ENCODE data around the gene DRAP1. TPM values are rescaled to one million over a fixed set of nuclear protein-coding genes. Genes with fewer than 3 reads are reported as not detected.

The DRAP1 gene
- total and polyA plus RNA-seq, 9 of the 15 experiments (the other 6 are each of a cell fraction or from before 2014, with no cell fraction given) = 9.6 to 200 (median 92.9) TPM

DNA sequence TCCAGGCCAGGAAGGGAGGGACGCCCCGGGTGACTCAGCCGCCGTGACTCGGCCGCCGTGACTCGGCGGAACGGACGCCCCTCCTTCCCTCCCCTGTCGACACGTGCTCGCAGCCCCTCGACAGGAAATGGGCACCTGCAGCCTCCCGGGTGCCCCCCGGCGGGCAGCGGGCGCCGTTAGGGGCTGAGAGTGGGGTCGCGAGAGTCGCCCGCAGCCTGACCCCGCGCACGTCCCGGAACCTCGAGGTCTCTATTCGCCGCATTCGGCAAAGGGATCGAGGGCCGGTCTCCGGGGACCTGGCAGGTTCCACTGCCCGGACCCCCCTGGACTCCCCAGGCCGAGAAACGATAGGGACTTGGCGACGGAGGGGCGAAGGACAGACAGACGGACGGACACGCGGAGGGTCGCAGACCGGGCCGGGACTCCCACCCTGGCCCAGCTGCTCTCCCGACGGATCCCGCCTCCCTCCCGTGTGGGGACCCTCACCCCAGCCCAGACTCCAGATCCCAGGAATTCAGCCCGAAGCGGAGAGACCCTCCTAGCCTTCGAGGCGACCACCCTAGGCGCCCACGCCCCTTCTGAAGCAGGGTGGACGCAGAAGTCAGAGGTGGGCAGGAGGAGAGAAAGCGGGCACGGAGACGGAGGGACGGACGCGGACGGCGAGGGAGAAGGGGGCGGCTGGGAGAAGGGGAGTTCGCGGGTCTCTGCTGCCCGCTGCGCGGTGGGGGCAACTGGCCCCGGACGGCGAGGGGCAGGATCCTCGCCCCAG lies 19.7 kb upstream of the DRAP1 start (continued):
- TF ChIP-seq, protein P1, sequence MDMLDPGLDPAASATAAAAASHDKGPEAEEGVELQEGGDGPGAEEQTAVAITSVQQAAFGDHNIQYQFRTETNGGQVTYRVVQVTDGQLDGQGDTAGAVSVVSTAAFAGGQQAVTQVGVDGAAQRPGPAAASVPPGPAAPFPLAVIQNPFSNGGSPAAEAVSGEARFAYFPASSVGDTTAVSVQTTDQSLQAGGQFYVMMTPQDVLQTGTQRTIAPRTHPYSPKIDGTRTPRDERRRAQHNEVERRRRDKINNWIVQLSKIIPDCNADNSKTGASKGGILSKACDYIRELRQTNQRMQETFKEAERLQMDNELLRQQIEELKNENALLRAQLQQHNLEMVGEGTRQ (CRISPR knock-in tag; IDR thresholded peaks at IDR 0.05) = peak; percentile 47; the same call in 1 of the 2 replicates
- TF ChIP-seq ZNF347 (CRISPR knock-in tag; IDR thresholded peaks at IDR 0.05; ENCODE audit: low read depth) (no peak), KDM1A (IDR thresholded peaks at IDR 0.05) (no peak), ZBTB17 (CRISPR knock-in tag; IDR thresholded peaks at IDR 0.05) (no peak; the same call in 1 of the 2 replicates), ZNF12 (CRISPR knock-in tag; IDR thresholded peaks at IDR 0.05) (no peak; the same call in 1 of the 2 replicates), TGIF2 (CRISPR knock-in tag; IDR thresholded peaks at IDR 0.05) (peak; percentile 57; the same call in 1 of the 2 replicates), TOE1 (IDR thresholded peaks at IDR 0.05; ENCODE audit: borderline replicate concordance) (peak; percentile 69; the same call in 1 of the 2 replicates), TOE1 (CRISPR knock-in tag; IDR thresholded peaks at IDR 0.05; ENCODE audit: borderline replicate concordance, low read depth) (peak; percentile 25; the same call in 1 of the 2 replicates), DPF2 (IDR thresholded peaks at IDR 0.05) (peak; percentile 77), HDAC2 (IDR thresholded peaks at IDR 0.05) (peak; percentile 68), HDGF (IDR thresholded peaks at IDR 0.05) (no peak), PHF21A (IDR thresholded peaks at IDR 0.05; ENCODE audit: borderline replicate concordance, low read depth) (no peak; the same call in 1 of the 2 replicates), SRSF1 (IDR thresholded peaks at IDR 0.05; ENCODE audit: low read depth, low read length) (peak; percentile 47; the same call in 1 of the 2 replicates), TCF7L2 (IDR thresholded peaks at IDR 0.05; ENCODE audit: low read depth, low read length) (no peak), SIRT6 (IDR thresholded peaks at IDR 0.05; ENCODE audit: low read depth, low read length) (peak; percentile 17), ZNF695 (CRISPR knock-in tag; IDR thresholded peaks at IDR 0.05) (no peak), HSF4 (CRISPR knock-in tag; IDR thresholded peaks at IDR 0.05; ENCODE audit: borderline replicate concordance) (no peak), ZNF274 (IDR thresholded peaks at IDR 0.05; ENCODE audit: borderline replicate concordance, low read depth, low read length) (no peak)
- TF ChIP-seq, protein P2, sequence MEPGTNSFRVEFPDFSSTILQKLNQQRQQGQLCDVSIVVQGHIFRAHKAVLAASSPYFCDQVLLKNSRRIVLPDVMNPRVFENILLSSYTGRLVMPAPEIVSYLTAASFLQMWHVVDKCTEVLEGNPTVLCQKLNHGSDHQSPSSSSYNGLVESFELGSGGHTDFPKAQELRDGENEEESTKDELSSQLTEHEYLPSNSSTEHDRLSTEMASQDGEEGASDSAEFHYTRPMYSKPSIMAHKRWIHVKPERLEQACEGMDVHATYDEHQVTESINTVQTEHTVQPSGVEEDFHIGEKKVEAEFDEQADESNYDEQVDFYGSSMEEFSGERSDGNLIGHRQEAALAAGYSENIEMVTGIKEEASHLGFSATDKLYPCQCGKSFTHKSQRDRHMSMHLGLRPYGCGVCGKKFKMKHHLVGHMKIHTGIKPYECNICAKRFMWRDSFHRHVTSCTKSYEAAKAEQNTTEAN (CRISPR knock-in tag; IDR thresholded peaks at IDR 0.05) = no peak
- TF ChIP-seq, protein P3, sequence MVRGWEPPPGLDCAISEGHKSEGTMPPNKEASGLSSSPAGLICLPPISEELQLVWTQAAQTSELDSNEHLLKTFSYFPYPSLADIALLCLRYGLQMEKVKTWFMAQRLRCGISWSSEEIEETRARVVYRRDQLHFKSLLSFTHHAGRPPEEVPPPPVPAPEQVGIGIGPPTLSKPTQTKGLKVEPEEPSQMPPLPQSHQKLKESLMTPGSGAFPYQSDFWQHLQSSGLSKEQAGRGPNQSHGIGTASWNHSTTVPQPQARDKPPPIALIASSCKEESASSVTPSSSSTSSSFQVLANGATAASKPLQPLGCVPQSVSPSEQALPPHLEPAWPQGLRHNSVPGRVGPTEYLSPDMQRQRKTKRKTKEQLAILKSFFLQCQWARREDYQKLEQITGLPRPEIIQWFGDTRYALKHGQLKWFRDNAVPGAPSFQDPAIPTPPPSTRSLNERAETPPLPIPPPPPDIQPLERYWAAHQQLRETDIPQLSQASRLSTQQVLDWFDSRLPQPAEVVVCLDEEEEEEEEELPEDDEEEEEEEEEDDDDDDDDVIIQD (CRISPR knock-in tag; IDR thresholded peaks at IDR 0.05) = no peak
- TF ChIP-seq, protein P4, sequence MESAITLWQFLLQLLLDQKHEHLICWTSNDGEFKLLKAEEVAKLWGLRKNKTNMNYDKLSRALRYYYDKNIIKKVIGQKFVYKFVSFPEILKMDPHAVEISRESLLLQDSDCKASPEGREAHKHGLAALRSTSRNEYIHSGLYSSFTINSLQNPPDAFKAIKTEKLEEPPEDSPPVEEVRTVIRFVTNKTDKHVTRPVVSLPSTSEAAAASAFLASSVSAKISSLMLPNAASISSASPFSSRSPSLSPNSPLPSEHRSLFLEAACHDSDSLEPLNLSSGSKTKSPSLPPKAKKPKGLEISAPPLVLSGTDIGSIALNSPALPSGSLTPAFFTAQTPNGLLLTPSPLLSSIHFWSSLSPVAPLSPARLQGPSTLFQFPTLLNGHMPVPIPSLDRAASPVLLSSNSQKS (CRISPR knock-in tag; IDR thresholded peaks at IDR 0.05) = no peak
